OCI-LY7 (cell line): Measurements from ENCODE around the gene GPC4.

Source experiments
- EZH2phosphoT487 ChIP-seq: fragments of 200-600 bp; sonication (generic); IDR thresholded peaks from 2 replicates; pipeline ENCODE4 v1.6.1; 2018; ENCODE audit warnings: low read depth, borderline replicate concordance, mild to moderate bottlenecking, mixed run types, antibody characterized with exemption, low read length, moderate library complexity, mixed read lengths
- TF ChIP-seq, protein P1 (sequence below): fragments of 200-600 bp; sonication (generic); conservative IDR thresholded peaks from 2 replicates; pipeline ENCODE4 v1.5.1; 2014; ENCODE audit warnings: mild to moderate bottlenecking, antibody characterized with exemption, low read length, moderate library complexity, mixed read lengths

DNA sequence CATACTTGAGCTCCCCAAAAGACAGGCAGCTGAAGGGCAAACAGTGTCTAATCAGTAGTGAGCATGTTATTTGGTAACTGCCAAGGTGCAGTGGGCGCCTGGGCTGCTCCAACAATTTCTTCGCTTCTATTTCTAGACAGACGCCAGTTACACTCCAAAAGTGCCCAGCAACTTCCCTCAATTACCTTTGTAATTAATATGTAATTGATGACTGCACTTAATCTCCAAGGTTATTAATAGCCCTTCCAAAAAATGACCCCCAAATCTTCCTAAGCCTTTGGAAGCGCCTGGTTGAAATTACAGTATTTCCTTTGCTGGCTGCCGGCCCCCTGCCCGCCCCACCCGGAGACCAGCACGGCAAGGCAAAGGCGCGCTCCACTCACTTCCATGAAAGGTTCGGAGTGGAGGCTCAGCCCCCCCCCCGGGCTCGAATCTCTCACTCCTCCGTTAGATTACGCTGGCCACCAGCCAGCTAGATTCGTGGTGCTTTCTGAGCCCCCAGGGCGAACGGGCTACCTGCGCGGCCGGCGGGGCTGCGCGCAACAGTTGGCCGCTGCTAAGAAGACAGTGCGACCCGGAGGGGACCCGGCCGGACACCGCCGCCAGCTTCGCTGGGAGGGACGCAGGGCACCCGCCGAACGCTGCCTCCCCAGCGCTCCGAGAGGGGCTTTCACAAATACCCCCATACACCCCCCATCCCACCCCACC, 1.9 kb downstream of the GPC4 start:
- TF ChIP-seq, protein P1, sequence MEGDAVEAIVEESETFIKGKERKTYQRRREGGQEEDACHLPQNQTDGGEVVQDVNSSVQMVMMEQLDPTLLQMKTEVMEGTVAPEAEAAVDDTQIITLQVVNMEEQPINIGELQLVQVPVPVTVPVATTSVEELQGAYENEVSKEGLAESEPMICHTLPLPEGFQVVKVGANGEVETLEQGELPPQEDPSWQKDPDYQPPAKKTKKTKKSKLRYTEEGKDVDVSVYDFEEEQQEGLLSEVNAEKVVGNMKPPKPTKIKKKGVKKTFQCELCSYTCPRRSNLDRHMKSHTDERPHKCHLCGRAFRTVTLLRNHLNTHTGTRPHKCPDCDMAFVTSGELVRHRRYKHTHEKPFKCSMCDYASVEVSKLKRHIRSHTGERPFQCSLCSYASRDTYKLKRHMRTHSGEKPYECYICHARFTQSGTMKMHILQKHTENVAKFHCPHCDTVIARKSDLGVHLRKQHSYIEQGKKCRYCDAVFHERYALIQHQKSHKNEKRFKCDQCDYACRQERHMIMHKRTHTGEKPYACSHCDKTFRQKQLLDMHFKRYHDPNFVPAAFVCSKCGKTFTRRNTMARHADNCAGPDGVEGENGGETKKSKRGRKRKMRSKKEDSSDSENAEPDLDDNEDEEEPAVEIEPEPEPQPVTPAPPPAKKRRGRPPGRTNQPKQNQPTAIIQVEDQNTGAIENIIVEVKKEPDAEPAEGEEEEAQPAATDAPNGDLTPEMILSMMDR, result no peak
- no peak for TF ChIP-seq EZH2phosphoT487
